GM23338 (cell line): Measurements from ENCODE around the gene PRR36. TPM values are rescaled to one million over a fixed set of nuclear protein-coding genes. Genes with fewer than 3 reads are reported as not detected.

Source experiments
- ATAC-seq: fragments of 200-7000 bp; cut with Tn5 transposase; 3 replicates; pipeline ENCODE4 v1.9.1; 2020
- DNase-seq: peaks from one replicate; pipeline ENCODE4 v3.0.0-alpha.2; 2015; ENCODE audit warnings: low spot score
- H2AFZ ChIP-seq: fragments of 200-600 bp; sonication (generic); 2 replicates; pipeline ENCODE4 v1.8.0; 2016; ENCODE audit warnings: antibody characterized with exemption, mild to moderate bottlenecking, moderate library complexity
- H3F3A ChIP-seq: fragments of 200-600 bp; sonication (generic); replicated peaks from 2 replicates; pipeline ENCODE4 v1.8.0; 2017; ENCODE audit warnings: antibody characterized with exemption, mixed run types, low read depth
- H3K27ac ChIP-seq: fragments of 200-600 bp; sonication (generic); 2 replicates; pipeline ENCODE4 v1.6.1; 2016; ENCODE audit warnings: low read depth
- H3K27me3 ChIP-seq: fragments of 200-600 bp; sonication (generic); 2 replicates; pipeline ENCODE4 v1.8.0; 2016; ENCODE audit warnings: mild to moderate bottlenecking, mixed run types, moderate library complexity; ENCODE audit not compliant: insufficient read depth
- H3K36me3 ChIP-seq: fragments of 200-600 bp; sonication (generic); 2 replicates; pipeline ENCODE4 v1.8.0; 2016; ENCODE audit warnings: mild to moderate bottlenecking; ENCODE audit not compliant: insufficient read depth
- H3K4me1 ChIP-seq: fragments of 200-600 bp; sonication (generic); 2 replicates; pipeline ENCODE4 v1.8.0; 2016; ENCODE audit warnings: mild to moderate bottlenecking, moderate library complexity; ENCODE audit not compliant: insufficient read depth
- H3K4me2 ChIP-seq: fragments of 200-600 bp; sonication (generic); 2 replicates; pipeline ENCODE4 v1.7.1; 2017; ENCODE audit warnings: mixed run types
- H3K4me3 ChIP-seq: fragments of 200-600 bp; sonication (generic); 2 replicates; pipeline ENCODE4 v1.6.1; 2016; ENCODE audit warnings: mixed run types
- H3K79me2 ChIP-seq: fragments of 200-600 bp; sonication (generic); replicated peaks from 2 replicates; pipeline ENCODE4 v1.8.0; 2017; ENCODE audit warnings: mild to moderate bottlenecking; ENCODE audit not compliant: insufficient read depth
- H3K9me2 ChIP-seq: fragments of 200-600 bp; sonication (generic); 2 replicates; pipeline ENCODE4 v1.8.0; 2017; ENCODE audit not compliant: insufficient read depth
- H4K20me1 ChIP-seq: fragments of 200-600 bp; sonication (generic); replicated peaks from 2 replicates; pipeline ENCODE4 v1.8.0; 2017; ENCODE audit warnings: mild to moderate bottlenecking; ENCODE audit not compliant: insufficient read depth
- H3K27ac Mint-ChIP-seq: 2 replicates; pipeline ENCODE4 v1.8.0; 2020; ENCODE audit warnings: inconsistent platforms, mild to moderate bottlenecking, moderate library complexity, mixed read lengths
- H3K27me3 Mint-ChIP-seq: 3 replicates; pipeline ENCODE4 v1.8.0; 2022; ENCODE audit warnings: low read depth, mild to moderate bottlenecking, moderate library complexity, mixed read lengths, inconsistent platforms; ENCODE audit not compliant: insufficient read depth, poor library complexity
- H3K36me3 Mint-ChIP-seq: 3 replicates; pipeline ENCODE4 v1.8.0; 2021; ENCODE audit warnings: low read depth, mild to moderate bottlenecking, inconsistent platforms, moderate library complexity, mixed read lengths
- H3K4me1 Mint-ChIP-seq: 3 replicates; pipeline ENCODE4 v1.8.0; 2020; ENCODE audit warnings: mild to moderate bottlenecking, inconsistent platforms, mixed read lengths
- H3K4me3 Mint-ChIP-seq: 3 replicates; pipeline ENCODE4 v1.8.0; 2021; ENCODE audit warnings: moderate library complexity, mild to moderate bottlenecking, inconsistent platforms, mixed read lengths
- H3K9me3 Mint-ChIP-seq: 3 replicates; pipeline ENCODE4 v1.8.0; 2020; ENCODE audit warnings: moderate library complexity, mild to moderate bottlenecking, inconsistent platforms, mixed read lengths
- CREB1 ChIP-seq: fragments of 250-450 bp; sonication (Bioruptor Pico); IDR thresholded peaks from 2 replicates; pipeline ENCODE4 v1.5.0; 2020; ENCODE audit warnings: low read depth, mild to moderate bottlenecking, moderate library complexity
- ETS1 ChIP-seq: IDR thresholded peaks from 2 replicates; pipeline ENCODE4 v1.6.1; 2016; ENCODE audit warnings: antibody characterized with exemption
- EZH2 ChIP-seq: fragments of 200-600 bp; sonication (generic); IDR thresholded peaks from one replicate; pipeline ENCODE4 v1.8.0; 2017; ENCODE audit warnings: antibody characterized with exemption, mild to moderate bottlenecking, low read depth; ENCODE audit not compliant: unreplicated experiment
- EZH2phosphoT487 ChIP-seq: fragments of 200-600 bp; sonication (generic); IDR thresholded peaks from one replicate; pipeline ENCODE4 v1.8.1; 2018; ENCODE audit warnings: antibody characterized with exemption; ENCODE audit not compliant: unreplicated experiment
- JUNB ChIP-seq: IDR thresholded peaks from one replicate; pipeline ENCODE4 v1.6.1; 2016; ENCODE audit warnings: antibody characterized with exemption; ENCODE audit not compliant: unreplicated experiment
- NANOG ChIP-seq: IDR thresholded peaks from 2 replicates; pipeline ENCODE4 v1.6.1; 2016; ENCODE audit warnings: antibody characterized with exemption, borderline replicate concordance
- POLR2AphosphoS5 ChIP-seq: IDR thresholded peaks from 2 replicates; pipeline ENCODE4 v1.6.1; 2016; ENCODE audit warnings: antibody characterized with exemption, low read depth
- REST ChIP-seq: IDR thresholded peaks from one replicate; pipeline ENCODE4 v1.6.1; 2018; ENCODE audit warnings: antibody characterized with exemption; ENCODE audit not compliant: unreplicated experiment
- STAT1 ChIP-seq: IDR thresholded peaks from one replicate; pipeline ENCODE4 v1.6.1; 2016; ENCODE audit warnings: antibody characterized with exemption; ENCODE audit not compliant: unreplicated experiment
- ZNF114 ChIP-seq: fragments of 250-450 bp; sonication (Bioruptor Pico); IDR thresholded peaks from 2 replicates; pipeline ENCODE4 v1.5.0; 2020; ENCODE audit warnings: mild to moderate bottlenecking, moderate library complexity
- ZNF462 ChIP-seq: fragments of 250-450 bp; sonication (Bioruptor Pico); IDR thresholded peaks from 2 replicates; pipeline ENCODE4 v1.5.0; 2020; ENCODE audit warnings: mild to moderate bottlenecking, moderate library complexity
- polyA plus RNA-seq: library from polyadenylated mRNA; unstranded; fragments of >200 nt; fragmentation: Nextera tagmentation; extraction: Ambion mirVana; gene quantifications from 2 replicates; pipeline ENCODE4 v1.2.1, GENCODE V29; 2016
- total RNA-seq: library from RNA; depleted of rRNA; stranded (reverse); fragments of >200 nt; shearing (Covaris generic); gene quantifications from 2 replicates; pipeline ENCODE4 v1.2.3, GENCODE V29; 2014
- TF ChIP-seq, protein P1 (sequence below), 2 experiments: fragments of 200-600 bp in 1 of 2; sonication (generic) in 1 of 2; conservative IDR thresholded peaks; 2 replicates each; pipeline versions ENCODE4 v1.5.1 to v1.6.1; 2016 to 2017; ENCODE audit warnings: antibody characterized with exemption in 2 of 2, low read depth in 2 of 2, mild to moderate bottlenecking in 2 of 2, moderate library complexity in 1 of 2

Gene PRR36
- total and polyA plus RNA-seq, 2 experiments from 2014 or later: 17.6 to 17.9 TPM

- Histone ChIP-seq H3K36me3 (no peaks in the 10 kb centered on the region), H3K4me1 (no peaks in the 10 kb centered on the region), H3K27me3 (no peaks in the 10 kb centered on the region), H2AFZ (no peak overlapping the region), H3F3A (no peaks in the 10 kb centered on the region), H3K79me2 (no peaks in the 10 kb centered on the region), H3K4me3 (no peak overlapping the region), H3K4me2 (no peak overlapping the region), H3K9me2 (no peaks in the 10 kb centered on the region), H4K20me1 (no peaks in the 10 kb centered on the region), H3K27ac (no peak overlapping the region)
- Mint-ChIP-seq H3K4me1 (no peaks in the 10 kb centered on the region), H3K27ac (no peak overlapping the region), H3K4me3 (no peak overlapping the region), H3K27me3 (peaks cover 10% of the 10 kb centered on the region), H3K9me3 (peaks cover 31% of the 10 kb centered on the region), H3K36me3 (no peaks in the 10 kb centered on the region)
- no peak for ATAC-seq
- TF ChIP-seq JUNB: no peak
- no peak for TF ChIP-seq ETS1
- no peak for TF ChIP-seq EZH2phosphoT487
- TF ChIP-seq STAT1: no peak
- TF ChIP-seq POLR2AphosphoS5: no peak
- no peak for TF ChIP-seq CREB1 (CRISPR knock-in tag)
- no peak for TF ChIP-seq ZNF114
- TF ChIP-seq REST: no peak
- TF ChIP-seq, protein P1, sequence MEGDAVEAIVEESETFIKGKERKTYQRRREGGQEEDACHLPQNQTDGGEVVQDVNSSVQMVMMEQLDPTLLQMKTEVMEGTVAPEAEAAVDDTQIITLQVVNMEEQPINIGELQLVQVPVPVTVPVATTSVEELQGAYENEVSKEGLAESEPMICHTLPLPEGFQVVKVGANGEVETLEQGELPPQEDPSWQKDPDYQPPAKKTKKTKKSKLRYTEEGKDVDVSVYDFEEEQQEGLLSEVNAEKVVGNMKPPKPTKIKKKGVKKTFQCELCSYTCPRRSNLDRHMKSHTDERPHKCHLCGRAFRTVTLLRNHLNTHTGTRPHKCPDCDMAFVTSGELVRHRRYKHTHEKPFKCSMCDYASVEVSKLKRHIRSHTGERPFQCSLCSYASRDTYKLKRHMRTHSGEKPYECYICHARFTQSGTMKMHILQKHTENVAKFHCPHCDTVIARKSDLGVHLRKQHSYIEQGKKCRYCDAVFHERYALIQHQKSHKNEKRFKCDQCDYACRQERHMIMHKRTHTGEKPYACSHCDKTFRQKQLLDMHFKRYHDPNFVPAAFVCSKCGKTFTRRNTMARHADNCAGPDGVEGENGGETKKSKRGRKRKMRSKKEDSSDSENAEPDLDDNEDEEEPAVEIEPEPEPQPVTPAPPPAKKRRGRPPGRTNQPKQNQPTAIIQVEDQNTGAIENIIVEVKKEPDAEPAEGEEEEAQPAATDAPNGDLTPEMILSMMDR (conservative IDR thresholded peaks at IDR 0.05; ENCODE audit: low read depth in 2 of 2): no peak
- TF ChIP-seq EZH2: no peak
- TF ChIP-seq ZNF462 (CRISPR knock-in tag): no peak
- no peak for TF ChIP-seq NANOG
- no peak for DNase-seq
These were observed 55.4 kb downstream of the PRR36 start for GRCh38 chr19:7818806-7819205.
